Measurements from ENCODE around the gene NAGS.
"Not testable (repeated sequence)": the region's sequence is repeated elsewhere in the genome, so short reads cannot be mapped to it uniquely, and the experiment has no call there.

The NAGS gene, protein sequence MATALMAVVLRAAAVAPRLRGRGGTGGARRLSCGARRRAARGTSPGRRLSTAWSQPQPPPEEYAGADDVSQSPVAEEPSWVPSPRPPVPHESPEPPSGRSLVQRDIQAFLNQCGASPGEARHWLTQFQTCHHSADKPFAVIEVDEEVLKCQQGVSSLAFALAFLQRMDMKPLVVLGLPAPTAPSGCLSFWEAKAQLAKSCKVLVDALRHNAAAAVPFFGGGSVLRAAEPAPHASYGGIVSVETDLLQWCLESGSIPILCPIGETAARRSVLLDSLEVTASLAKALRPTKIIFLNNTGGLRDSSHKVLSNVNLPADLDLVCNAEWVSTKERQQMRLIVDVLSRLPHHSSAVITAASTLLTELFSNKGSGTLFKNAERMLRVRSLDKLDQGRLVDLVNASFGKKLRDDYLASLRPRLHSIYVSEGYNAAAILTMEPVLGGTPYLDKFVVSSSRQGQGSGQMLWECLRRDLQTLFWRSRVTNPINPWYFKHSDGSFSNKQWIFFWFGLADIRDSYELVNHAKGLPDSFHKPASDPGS

DNA sequence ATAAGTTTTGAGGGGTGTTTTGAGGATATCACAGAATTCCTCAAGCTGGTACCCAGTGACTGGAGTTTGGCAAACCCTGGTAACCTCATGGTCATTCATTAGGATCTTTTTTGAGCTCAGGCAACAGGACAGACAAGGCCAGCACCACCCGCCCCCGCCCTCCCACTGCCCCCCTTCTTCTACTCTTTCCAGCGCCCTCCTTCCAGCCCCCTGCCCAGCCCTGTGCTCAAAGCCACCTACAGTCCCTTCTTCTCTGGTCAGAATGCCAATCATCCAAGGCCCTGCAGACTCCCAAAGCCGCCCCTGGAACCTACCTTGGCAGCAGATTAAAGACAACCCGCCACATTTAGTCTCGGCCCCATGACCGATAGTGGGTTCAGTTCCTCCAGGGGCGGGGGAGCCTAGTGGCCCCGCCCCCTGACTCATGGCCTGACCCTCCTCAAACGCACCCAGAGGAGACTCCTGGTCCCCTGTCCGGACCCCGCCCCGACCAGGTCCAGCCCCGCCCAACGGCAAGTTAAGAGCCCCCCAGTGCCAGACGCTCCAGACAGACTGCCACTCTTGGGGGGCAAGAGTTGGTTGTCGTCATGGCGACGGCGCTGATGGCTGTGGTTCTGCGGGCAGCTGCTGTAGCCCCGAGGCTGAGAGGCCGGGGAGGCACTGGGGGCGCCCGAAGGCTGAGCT lies at the start of gene NAGS:
NAGS (plus strand) TSS at position 546 of the 684 bp plus-strand sequence; CDS start at position 588, 42 bp downstream.
- no peak within 1 kb of the TSS for H3K4me3 ChIP-seq (ENCODE audit: low read depth, low read length)
- TF ChIP-seq, protein P1, sequence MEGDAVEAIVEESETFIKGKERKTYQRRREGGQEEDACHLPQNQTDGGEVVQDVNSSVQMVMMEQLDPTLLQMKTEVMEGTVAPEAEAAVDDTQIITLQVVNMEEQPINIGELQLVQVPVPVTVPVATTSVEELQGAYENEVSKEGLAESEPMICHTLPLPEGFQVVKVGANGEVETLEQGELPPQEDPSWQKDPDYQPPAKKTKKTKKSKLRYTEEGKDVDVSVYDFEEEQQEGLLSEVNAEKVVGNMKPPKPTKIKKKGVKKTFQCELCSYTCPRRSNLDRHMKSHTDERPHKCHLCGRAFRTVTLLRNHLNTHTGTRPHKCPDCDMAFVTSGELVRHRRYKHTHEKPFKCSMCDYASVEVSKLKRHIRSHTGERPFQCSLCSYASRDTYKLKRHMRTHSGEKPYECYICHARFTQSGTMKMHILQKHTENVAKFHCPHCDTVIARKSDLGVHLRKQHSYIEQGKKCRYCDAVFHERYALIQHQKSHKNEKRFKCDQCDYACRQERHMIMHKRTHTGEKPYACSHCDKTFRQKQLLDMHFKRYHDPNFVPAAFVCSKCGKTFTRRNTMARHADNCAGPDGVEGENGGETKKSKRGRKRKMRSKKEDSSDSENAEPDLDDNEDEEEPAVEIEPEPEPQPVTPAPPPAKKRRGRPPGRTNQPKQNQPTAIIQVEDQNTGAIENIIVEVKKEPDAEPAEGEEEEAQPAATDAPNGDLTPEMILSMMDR (IDR thresholded peaks at IDR 0.05; ENCODE audit: low read depth, low read length): no peak

DNA sequence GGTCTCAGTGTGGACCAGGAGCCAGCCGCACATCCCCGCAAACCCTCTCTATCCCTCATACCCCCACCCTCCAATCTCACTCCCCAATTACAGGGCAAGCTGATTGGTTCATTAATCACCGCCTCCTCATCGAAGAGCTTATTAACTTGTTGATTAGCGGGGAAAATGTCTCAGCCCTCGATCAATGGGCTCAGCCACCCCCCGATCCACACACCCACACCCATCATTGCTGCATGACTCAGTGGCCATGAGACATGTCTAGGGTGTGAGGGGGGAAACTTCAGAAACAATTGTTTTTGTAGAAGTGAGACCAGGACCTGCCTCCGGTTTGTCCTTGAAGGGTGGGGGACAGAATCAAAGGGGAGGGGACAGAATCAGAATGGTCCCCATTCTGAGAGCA lies 48.2 kb upstream of the NAGS start:
- no peak overlapping the region for H3K4me3 ChIP-seq (ENCODE audit: low read depth, low read length)
- TF ChIP-seq, protein P1 (IDR thresholded peaks at IDR 0.05; ENCODE audit: low read depth, low read length): no peak

DNA sequence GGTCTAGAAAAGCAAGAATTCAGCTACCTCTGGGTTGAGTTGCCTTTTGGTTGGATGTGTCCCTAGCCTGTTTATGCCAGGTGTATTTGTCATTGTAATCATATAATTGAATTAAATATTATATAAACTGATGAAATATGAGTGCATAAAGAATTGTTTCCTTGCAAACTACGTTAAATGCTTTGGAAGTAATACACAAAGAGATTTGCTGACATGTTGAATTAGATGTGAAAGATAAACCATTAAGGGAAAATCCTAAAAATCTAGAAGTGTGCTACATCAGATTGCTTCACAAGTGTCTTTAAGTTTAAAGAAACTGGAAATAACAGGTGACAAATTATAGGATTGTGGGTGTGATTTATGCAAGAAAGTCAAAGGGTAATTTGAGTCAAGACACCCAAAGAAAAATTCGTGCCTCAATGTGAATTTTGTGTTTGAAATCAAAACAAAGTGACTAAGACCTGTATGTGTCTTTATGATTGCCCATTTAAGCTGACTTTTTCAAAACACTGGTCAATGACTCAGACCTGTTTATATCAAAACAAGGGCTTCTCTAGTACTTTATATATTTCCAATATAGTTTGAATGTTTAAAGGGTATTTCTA lies 45.6 kb upstream of the NAGS start:
- TF ChIP-seq, protein P1 (IDR thresholded peaks at IDR 0.05; ENCODE audit: low read depth, low read length): no peak
- no peak overlapping the region for H3K4me3 ChIP-seq (ENCODE audit: low read depth, low read length)

DNA sequence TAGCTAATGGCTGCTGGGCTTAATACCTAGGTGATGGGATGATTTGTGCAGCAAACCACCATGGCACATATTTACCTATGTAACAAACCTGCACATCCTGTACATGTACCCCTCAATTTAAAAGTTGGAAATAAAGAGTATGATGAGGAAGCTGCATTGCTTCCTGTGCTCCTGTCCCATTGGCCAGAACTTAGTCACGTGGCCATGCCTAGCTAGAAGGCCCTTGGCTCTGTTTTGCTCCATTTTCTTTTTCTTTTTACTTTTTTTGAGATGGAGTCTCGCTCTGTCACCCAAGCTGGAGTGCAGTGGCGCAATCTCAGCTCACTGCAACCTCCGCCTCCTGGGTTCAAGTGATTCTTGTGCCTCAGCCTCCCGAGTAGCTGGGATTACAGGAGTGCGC lies 43.1 kb upstream of the NAGS start:
- H3K4me3 ChIP-seq (ENCODE audit: low read depth, low read length): not testable (repeated sequence)

DNA sequence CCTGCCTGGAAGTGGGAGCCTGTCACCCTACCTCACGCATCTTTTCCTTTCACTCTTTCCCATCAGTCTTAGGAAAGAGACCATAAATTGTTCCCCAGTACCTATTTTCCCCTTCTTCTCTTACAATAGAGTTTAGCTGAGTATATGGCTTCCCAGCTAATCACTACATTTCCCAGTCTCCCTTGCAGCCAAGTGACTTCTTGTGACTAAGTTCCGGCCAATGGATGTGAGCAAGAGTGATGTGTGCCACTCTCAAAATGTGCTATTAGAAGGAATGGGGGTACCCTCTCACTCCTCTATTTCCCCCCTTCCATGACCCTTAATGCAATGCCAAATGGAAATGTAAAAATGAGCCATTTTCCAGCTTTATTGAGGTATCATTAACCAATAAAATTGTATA lies 42.5 kb upstream of the NAGS start:
- TF ChIP-seq, protein P1 (IDR thresholded peaks at IDR 0.05; ENCODE audit: low read depth, low read length): no peak

DNA sequence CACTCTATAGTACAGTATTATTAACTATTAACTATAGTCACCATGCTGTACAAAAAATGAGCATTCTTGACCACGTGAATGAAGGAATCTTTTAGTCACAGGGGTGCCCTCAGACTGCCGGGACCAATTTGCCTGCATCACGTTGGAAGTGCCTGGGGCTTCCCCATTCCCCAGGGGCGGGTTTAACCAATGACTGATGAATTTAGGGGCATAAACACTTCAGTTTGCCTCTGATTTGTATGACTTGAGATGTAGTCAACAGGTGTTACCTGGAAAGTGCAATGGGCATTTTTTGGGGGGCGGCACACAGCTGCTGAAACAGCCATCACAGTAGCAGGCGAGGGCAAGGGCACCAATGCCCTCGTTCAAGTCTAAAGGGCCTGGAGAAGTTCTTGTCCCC lies 41.9 kb upstream of the NAGS start:
- H3K4me3 ChIP-seq (ENCODE audit: low read depth, low read length): no peak overlapping the region
- TF ChIP-seq, protein P1 (IDR thresholded peaks at IDR 0.05; ENCODE audit: low read depth, low read length): no peak

More for the DNA sequence above, 42.5 kb upstream of the NAGS start:
- no peak overlapping the region for H3K4me3 ChIP-seq (ENCODE audit: low read depth, low read length)

DNA sequence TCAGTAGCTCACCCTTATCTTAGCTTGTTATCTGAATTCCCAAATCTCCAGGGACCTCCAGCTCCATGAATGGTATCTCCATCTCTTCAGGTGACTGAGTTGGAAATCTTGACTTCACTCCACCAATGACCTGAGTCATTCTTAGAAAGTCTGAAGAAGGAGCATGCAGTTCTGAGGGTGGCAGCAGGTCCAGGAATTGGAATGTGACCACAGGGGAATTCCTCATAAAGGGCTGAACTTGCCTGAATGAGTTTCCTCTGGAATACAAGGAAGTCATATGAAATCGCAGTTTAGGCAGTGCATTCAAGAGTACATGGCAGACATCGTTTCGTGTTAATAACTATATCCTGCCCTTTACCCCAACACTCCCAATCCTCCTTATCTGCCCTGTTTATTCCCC lies 38.1 kb upstream of the NAGS start:
- TF ChIP-seq, protein P1 (IDR thresholded peaks at IDR 0.05; ENCODE audit: low read depth, low read length): no peak

More for the DNA sequence above, 38.1 kb upstream of the NAGS start:
- no peak overlapping the region for H3K4me3 ChIP-seq (ENCODE audit: low read depth, low read length)
